Mesangial cell (primary cell): ENCODE results near the gene SIRT1. TPM values are rescaled to one million over a fixed set of nuclear protein-coding genes. Genes with fewer than 3 reads are reported as not detected.

Experiments used
- total RNA-seq: library from RNA; depleted of rRNA; stranded (reverse); fragments of >200 nt; gene quantifications from 2 replicates; pipeline ENCODE4 v1.2.3, GENCODE V29; 2015

SIRT1 gene
- 8.1 and 8.2 TPM in 2 replicates for total RNA-seq

GRCh38 chr10:67884313-67884841 is at the start of gene SIRT1:
SIRT1 (plus strand) TSS chr10:67884656; CDS start chr10:67884722, 66 bp downstream.

GRCh38 chr10:67837541-67838314 is 46.7 kb upstream of the SIRT1 start, which contains the start of gene DNAJC12:
DNAJC12 (minus strand) TSS chr10:67838188; CDS start chr10:67838011, 177 bp downstream.

Other genes starting within 250 kb of the SIRT1 start
- 0.38 TPM in 1 of 2 replicates, not detected in the other for gene CTNNA3, start 188.5 kb upstream of the SIRT1 start, total RNA-seq
- gene DNAJC12, start 46.5 kb upstream of the SIRT1 start, total RNA-seq, result 0.89 and 1.3 TPM in 2 replicates
- gene HERC4, start 190.6 kb downstream of the SIRT1 start, total RNA-seq, result 16.7 and 21.5 TPM in 2 replicates
- gene MYPN, start 224.8 kb downstream of the SIRT1 start, total RNA-seq, result 0.49 TPM in 1 of 2 replicates, not detected in the other